22Rv1 (cell line): ENCODE data around the gene HPCAL4.

Source experiments
- CTCF ChIP-seq: fragments of 450-650 bp; IDR thresholded peaks from 2 replicates; pipeline ENCODE4 v1.5.1; 2017; ENCODE audit warnings: mild to moderate bottlenecking
- ZFX ChIP-seq: fragments of 450-650 bp; IDR thresholded peaks from 2 replicates; pipeline ENCODE4 v1.6.1; 2017; ENCODE audit warnings: antibody characterized with exemption, borderline replicate concordance

- TF ChIP-seq CTCF (no peak), ZFX (no peak)
Observed at GRCh38 chr1:39637361-39637760, 53.9 kb downstream of the HPCAL4 start.
